Cardiac muscle cell (in vitro differentiated cells and primary cell): ENCODE results near the gene PLOD1. TPM values are rescaled to one million over a fixed set of nuclear protein-coding genes. Genes with fewer than 3 reads are reported as not detected.
A peak's percentile ranks its signal among the peaks of the same experiment; 100 is the strongest.

Experiments
- DNase-seq, 2 donors: peaks; one replicate each; pipeline versions ENCODE4 v3.0.0 to v3.0.0-alpha.2; 2010 to 2017; ENCODE audit warnings: low read depth in 1 of 2, low spot score in 1 of 2
- H3K27ac ChIP-seq: fragments of 200-600 bp; sonication (generic); 2 replicates; pipeline ENCODE4 v1.5.1; 2016
- H3K27me3 ChIP-seq: fragments of 200-600 bp; sonication (generic); 2 replicates; pipeline ENCODE4 v1.6.0; 2016; ENCODE audit warnings: control low read depth
- H3K36me3 ChIP-seq: fragments of 200-600 bp; sonication (generic); 2 replicates; pipeline ENCODE4 v1.5.1; 2016; ENCODE audit warnings: control low read depth
- H3K4me1 ChIP-seq: fragments of 200-600 bp; sonication (generic); 2 replicates; pipeline ENCODE4 v1.8.1; 2017; ENCODE audit warnings: low read depth, mild to moderate bottlenecking, mixed run types
- H3K4me3 ChIP-seq: fragments of 200-600 bp; sonication (generic); 2 replicates; pipeline ENCODE4 v1.5.1; 2016; ENCODE audit warnings: mild to moderate bottlenecking
- H3K9me3 ChIP-seq: fragments of 200-600 bp; sonication (generic); 2 replicates; pipeline ENCODE4 v1.5.1; 2017; ENCODE audit warnings: low read depth, mild to moderate bottlenecking, control low read depth
- polyA plus RNA-seq: library from polyadenylated mRNA; unstranded; fragments of >200 nt; fragmentation: Nextera tagmentation; extraction: Ambion mirVana; gene quantifications from 2 replicates; pipeline ENCODE4 v1.2.1, GENCODE V29; 2016
- total RNA-seq: library from RNA; depleted of rRNA; stranded (reverse); fragments of >200 nt; gene quantifications from 2 replicates; pipeline ENCODE4 v1.2.3, GENCODE V29; 2016
- TF ChIP-seq, protein P1 (sequence below): IDR thresholded peaks from 2 replicates; pipeline ENCODE4 v1.5.1; 2012; ENCODE audit warnings: low read depth, mild to moderate bottlenecking, low read length

Gene PLOD1
- total and polyA plus RNA-seq, 2 experiments from 2014 or later: 149 to 185 TPM

DNA sequence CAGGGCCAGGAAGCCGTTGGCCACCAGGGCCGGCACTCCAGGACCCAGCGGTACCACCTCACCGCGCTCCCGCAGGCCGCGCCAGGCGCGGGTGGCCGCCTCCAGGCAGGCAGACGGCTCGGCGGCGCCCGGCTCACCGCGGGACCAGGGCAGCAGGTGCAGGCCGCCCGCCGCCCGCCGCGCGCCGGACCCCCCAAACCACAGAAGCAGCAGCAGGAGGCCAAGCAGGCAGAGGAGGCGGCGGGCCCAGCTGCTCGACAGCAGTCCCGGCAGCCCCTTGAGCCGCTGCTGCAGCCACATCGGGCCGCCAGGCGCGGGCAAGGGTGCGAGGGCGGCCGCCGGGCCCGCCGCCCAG lies 8.6 kb upstream of the PLOD1 start:
- no peak for DNase-seq
- Histone ChIP-seq H3K27me3 (no peaks in the 10 kb centered on the region), H3K4me1 (peaks cover 37% of the 10 kb centered on the region), H3K36me3 (peaks cover 6% of the 10 kb centered on the region), H3K4me3 (peak overlapping the region; percentile 52), H3K9me3 (no peaks in the 10 kb centered on the region), H3K27ac (no peak overlapping the region)
- TF ChIP-seq, protein P1, sequence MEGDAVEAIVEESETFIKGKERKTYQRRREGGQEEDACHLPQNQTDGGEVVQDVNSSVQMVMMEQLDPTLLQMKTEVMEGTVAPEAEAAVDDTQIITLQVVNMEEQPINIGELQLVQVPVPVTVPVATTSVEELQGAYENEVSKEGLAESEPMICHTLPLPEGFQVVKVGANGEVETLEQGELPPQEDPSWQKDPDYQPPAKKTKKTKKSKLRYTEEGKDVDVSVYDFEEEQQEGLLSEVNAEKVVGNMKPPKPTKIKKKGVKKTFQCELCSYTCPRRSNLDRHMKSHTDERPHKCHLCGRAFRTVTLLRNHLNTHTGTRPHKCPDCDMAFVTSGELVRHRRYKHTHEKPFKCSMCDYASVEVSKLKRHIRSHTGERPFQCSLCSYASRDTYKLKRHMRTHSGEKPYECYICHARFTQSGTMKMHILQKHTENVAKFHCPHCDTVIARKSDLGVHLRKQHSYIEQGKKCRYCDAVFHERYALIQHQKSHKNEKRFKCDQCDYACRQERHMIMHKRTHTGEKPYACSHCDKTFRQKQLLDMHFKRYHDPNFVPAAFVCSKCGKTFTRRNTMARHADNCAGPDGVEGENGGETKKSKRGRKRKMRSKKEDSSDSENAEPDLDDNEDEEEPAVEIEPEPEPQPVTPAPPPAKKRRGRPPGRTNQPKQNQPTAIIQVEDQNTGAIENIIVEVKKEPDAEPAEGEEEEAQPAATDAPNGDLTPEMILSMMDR: no peak

DNA sequence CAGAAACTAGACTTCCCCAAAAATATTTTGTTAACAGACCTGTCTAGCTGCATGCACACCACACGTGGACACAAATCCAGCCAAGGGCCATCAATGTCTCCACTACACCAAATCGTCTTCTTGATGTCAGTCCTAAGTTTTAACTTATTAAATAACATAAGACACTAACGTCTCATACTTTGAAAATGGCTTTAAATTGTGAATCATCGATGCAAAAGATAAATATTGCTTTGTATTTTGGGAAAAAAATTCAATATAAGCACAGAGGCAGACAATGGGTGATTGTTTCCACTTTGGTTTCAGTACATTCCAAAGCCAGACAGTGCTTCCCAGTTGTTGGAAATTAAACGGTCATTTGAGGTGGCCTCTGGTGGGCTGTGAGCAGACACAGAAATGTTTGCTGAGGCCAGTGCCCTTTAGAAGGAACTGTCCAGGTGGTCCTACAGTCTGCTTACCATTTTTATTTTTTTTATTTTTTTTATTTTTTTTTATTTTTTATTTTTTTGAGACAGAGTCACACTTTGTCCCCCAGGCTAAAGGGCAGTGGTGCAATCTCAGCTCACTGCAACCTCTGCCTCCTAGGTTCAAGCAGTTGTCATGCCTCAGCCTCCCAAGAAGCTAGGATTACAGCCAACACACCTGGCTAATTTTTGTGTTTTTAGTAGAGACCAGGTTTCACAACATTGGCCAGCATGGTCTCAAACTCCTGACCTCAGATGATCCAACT lies 6.5 kb upstream of the PLOD1 start:
- DNase-seq: peak in 1 of 2 donors; percentile 62
- Histone ChIP-seq H3K9me3 (no peaks in the 10 kb centered on the region), H3K36me3 (no peaks in the 10 kb centered on the region), H3K27me3 (no peaks in the 10 kb centered on the region), H3K4me1 (peaks cover 40% of the 10 kb centered on the region), H3K27ac (no peak overlapping the region), H3K4me3 (no peak overlapping the region)
- TF ChIP-seq, protein P1: no peak

DNA sequence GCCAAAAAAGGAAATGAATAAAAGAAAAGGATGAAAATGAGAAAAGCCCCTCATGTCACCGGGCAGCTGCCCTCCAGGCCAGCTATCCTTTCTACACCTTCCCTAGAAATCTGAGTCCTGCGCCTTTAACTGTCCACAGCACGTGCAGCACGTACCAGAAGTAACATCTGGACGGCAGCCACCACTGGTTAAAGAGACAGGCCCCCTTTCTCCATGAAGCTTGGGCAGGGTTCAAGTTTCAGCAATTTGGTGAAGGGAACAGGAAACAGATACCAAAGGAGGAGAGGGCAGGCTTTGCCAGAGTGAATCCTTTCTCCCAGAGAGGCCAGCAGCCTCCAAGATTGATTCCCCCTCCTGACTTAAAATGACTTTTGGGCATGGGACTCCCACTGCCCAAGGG lies 4.7 kb upstream of the PLOD1 start:
- TF ChIP-seq, protein P1: no peak
- Histone ChIP-seq H3K27ac (peak overlapping the region; percentile 73), H3K4me3 (no peak overlapping the region), H3K4me1 (peaks cover 35% of the 10 kb centered on the region), H3K27me3 (no peaks in the 10 kb centered on the region), H3K9me3 (no peaks in the 10 kb centered on the region), H3K36me3 (no peaks in the 10 kb centered on the region)
- peak; percentile 66 to 89 for DNase-seq

DNA sequence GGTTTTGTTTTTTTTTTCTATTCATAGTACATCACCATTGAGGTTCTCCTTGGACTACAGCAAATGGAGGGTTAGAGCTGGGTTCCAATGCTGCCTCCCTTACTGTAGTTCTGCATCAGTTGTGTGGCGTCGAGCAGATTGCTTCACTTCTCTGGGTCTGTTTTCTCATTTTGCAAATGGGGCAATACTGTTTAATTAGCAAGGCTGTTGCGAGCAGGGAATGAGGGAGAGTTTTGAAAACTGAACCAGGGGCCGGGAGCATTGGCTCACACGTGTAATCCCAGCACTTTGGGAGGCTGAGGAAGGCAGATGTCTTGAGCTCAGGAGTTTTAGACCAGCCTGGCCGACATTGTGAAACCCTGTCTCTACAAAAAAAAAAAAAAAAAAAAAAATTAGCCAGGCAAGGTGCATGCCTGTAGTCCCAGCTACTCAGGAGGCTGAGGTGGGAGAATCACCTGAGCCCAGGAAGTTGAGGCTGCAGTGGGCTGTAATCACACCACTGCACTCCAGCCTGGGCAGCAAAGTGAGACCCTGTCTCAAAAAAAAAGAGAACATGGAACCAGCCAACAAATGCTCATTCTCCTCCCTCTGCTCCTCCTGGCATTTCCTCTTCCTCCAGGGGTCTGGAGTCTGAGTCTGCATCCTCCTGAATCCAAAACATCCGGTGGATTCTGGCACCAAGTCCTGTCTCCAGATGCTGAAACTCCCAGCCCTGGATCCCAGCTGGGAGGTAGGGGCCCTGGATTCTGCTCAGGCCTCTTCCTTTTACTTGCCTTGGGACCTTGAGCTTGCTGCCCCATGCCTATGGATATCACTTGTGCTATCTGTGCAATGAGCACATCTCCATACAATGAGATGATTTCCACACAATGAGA lies 3.7 kb upstream of the PLOD1 start:
- H3K27me3 ChIP-seq: no peaks in the 10 kb centered on the region
- TF ChIP-seq, protein P1: no peak
- peaks cover 36% of the 10 kb centered on the region for H3K4me1 ChIP-seq
- peak in 1 of 2 donors; percentile 87 for DNase-seq
- H3K9me3 ChIP-seq: no peaks in the 10 kb centered on the region
- H3K4me3 ChIP-seq: no peak overlapping the region
- no peaks in the 10 kb centered on the region for H3K36me3 ChIP-seq
- H3K27ac ChIP-seq: no peak overlapping the region

DNA sequence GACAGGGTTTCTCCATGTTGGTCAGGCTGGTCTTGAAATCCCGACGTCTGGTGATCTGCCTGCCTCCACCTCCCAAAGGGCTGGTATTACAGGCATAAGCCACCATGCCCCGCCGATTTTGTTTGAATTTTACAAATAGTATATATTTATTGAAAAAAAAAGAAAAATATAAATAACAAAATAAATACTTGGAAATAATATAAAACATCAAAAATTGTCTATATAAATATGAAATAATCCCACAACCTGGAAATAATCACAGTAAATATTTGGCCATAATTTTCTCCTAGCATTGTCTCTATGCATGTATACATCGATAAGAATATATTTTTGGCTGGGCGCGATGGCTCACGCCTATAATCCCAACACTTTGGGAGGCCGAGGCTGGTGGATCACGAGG lies 2.7 kb upstream of the PLOD1 start:
- H3K27me3 ChIP-seq: no peaks in the 10 kb centered on the region
- H3K4me3 ChIP-seq: no peak overlapping the region
- peaks cover 33% of the 10 kb centered on the region for H3K4me1 ChIP-seq
- H3K9me3 ChIP-seq: no peaks in the 10 kb centered on the region
- H3K27ac ChIP-seq: no peak overlapping the region
- H3K36me3 ChIP-seq: no peaks in the 10 kb centered on the region
- DNase-seq: no peak
- TF ChIP-seq, protein P1: no peak
